Measurements from ENCODE around the gene MRPL48. TPM values are rescaled to one million over a fixed set of nuclear protein-coding genes. Genes with fewer than 3 reads are reported as not detected.

Gene MRPL48
- total RNA-seq, 1 donor from 2014 or later = 27.2 TPM

GRCh38 chr11:73838443-73839122 lies 50.9 kb downstream of the MRPL48 start:
- peak; percentile 38 for DNase-seq (ENCODE audit: low spot score)
- Histone ChIP-seq H3K9ac (no peak overlapping the region), H3K4me1 (peaks cover 8% of the 10 kb centered on the region), H3K4me3 (no peak overlapping the region), H3K36me3 (no peaks in the 10 kb centered on the region), H2AFZ (replicated peaks) (peak overlapping the region; percentile 82), H3F3A (ENCODE audit: low read depth) (no peaks in the 10 kb centered on the region), H3K27me3 (no peaks in the 10 kb centered on the region), H3K79me2 (ENCODE audit: low read depth) (no peaks in the 10 kb centered on the region), H3K9me3 (ENCODE audit: low read depth) (no peaks in the 10 kb centered on the region), H3K27ac (no peak overlapping the region), H4K20me1 (ENCODE audit: low read depth) (no peaks in the 10 kb centered on the region), H3K4me2 (peak overlapping the region; percentile 31)
- peaks cover 5% of the 10 kb centered on the region for H3K36me3 Mint-ChIP-seq
- peak overlapping the region; percentile 42 for H3K27ac Mint-ChIP-seq
- H3K4me1 Mint-ChIP-seq = peaks cover 8% of the 10 kb centered on the region
- no peak overlapping the region for H3K4me3 Mint-ChIP-seq
- TF ChIP-seq EZH2phosphoT487 (IDR thresholded peaks at IDR 0.05) (no peak), EZH2 (IDR thresholded peaks at IDR 0.05) (no peak)
- TF ChIP-seq, protein P1, sequence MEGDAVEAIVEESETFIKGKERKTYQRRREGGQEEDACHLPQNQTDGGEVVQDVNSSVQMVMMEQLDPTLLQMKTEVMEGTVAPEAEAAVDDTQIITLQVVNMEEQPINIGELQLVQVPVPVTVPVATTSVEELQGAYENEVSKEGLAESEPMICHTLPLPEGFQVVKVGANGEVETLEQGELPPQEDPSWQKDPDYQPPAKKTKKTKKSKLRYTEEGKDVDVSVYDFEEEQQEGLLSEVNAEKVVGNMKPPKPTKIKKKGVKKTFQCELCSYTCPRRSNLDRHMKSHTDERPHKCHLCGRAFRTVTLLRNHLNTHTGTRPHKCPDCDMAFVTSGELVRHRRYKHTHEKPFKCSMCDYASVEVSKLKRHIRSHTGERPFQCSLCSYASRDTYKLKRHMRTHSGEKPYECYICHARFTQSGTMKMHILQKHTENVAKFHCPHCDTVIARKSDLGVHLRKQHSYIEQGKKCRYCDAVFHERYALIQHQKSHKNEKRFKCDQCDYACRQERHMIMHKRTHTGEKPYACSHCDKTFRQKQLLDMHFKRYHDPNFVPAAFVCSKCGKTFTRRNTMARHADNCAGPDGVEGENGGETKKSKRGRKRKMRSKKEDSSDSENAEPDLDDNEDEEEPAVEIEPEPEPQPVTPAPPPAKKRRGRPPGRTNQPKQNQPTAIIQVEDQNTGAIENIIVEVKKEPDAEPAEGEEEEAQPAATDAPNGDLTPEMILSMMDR (IDR thresholded peaks at IDR 0.05) = no peak
- no peaks in the 10 kb centered on the region for H3K9me3 Mint-ChIP-seq
- H3K27me3 Mint-ChIP-seq (ENCODE audit: insufficient read depth, low read depth) = no peaks in the 10 kb centered on the region

- no peaks in the 10 kb centered on the region for H3K27me3 ChIP-seq
- H3K79me2 ChIP-seq (ENCODE audit: low read depth) = no peaks in the 10 kb centered on the region
- Mint-ChIP-seq H3K4me3 (no peak overlapping the region), H3K27me3 (ENCODE audit: insufficient read depth, low read depth) (no peaks in the 10 kb centered on the region), H3K4me1 (peaks cover 8% of the 10 kb centered on the region), H3K36me3 (peaks cover 5% of the 10 kb centered on the region), H3K27ac (no peak overlapping the region), H3K9me3 (no peaks in the 10 kb centered on the region)
- no peak overlapping the region for H3K9ac ChIP-seq
- no peak overlapping the region for H3K4me3 ChIP-seq
- H3K27ac ChIP-seq = no peak overlapping the region
- H3K9me3 ChIP-seq (ENCODE audit: low read depth) = no peaks in the 10 kb centered on the region
- no peak for DNase-seq (ENCODE audit: low spot score)
- H2AFZ ChIP-seq (replicated peaks) = no peak overlapping the region
- peaks cover 8% of the 10 kb centered on the region for H3K4me1 ChIP-seq
- no peak for TF ChIP-seq EZH2 (IDR thresholded peaks at IDR 0.05)
- no peaks in the 10 kb centered on the region for H3K36me3 ChIP-seq
- H3F3A ChIP-seq (ENCODE audit: low read depth) = no peaks in the 10 kb centered on the region
- H4K20me1 ChIP-seq (ENCODE audit: low read depth) = no peaks in the 10 kb centered on the region
- H3K4me2 ChIP-seq = no peak overlapping the region
These were observed 51.4 kb downstream of the MRPL48 start for GRCh38 chr11:73839123-73839457.

- H3K36me3 Mint-ChIP-seq = peaks cover 5% of the 10 kb centered on the region
- H3K27ac Mint-ChIP-seq = no peak overlapping the region
These were observed 63.5 kb downstream of the MRPL48 start for GRCh38 chr11:73851046-73851764.

More at GRCh38 chr11:73851046-73851764, 63.5 kb downstream of the MRPL48 start:
- Histone ChIP-seq H3K4me1 (peaks cover 3% of the 10 kb centered on the region), H3K4me2 (no peak overlapping the region), H3K27ac (no peak overlapping the region), H3K4me3 (no peak overlapping the region), H3K9me3 (ENCODE audit: low read depth) (no peaks in the 10 kb centered on the region), H4K20me1 (ENCODE audit: low read depth) (no peaks in the 10 kb centered on the region), H3K79me2 (ENCODE audit: low read depth) (no peaks in the 10 kb centered on the region), H3K36me3 (no peaks in the 10 kb centered on the region), H3K9ac (no peak overlapping the region), H3F3A (ENCODE audit: low read depth) (peaks cover 5% of the 10 kb centered on the region), H2AFZ (replicated peaks) (no peak overlapping the region), H3K27me3 (no peaks in the 10 kb centered on the region)
- TF ChIP-seq, protein P1 (IDR thresholded peaks at IDR 0.05) = no peak
- TF ChIP-seq EZH2 (IDR thresholded peaks at IDR 0.05) (no peak), EZH2phosphoT487 (IDR thresholded peaks at IDR 0.05) (no peak)
- Mint-ChIP-seq H3K27me3 (ENCODE audit: insufficient read depth, low read depth) (peaks cover 3% of the 10 kb centered on the region), H3K9me3 (no peaks in the 10 kb centered on the region), H3K4me1 (peaks cover 3% of the 10 kb centered on the region), H3K4me3 (no peak overlapping the region)
- no peak for DNase-seq (ENCODE audit: low spot score)
